PC-3 (cell line): ENCODE measurements around the gene ESR1. TPM values are rescaled to one million over a fixed set of nuclear protein-coding genes. Genes with fewer than 3 reads are reported as not detected.

Experiments used
- ATAC-seq: fragments of 200-7000 bp; cut with Tn5 transposase; 2 replicates; pipeline ENCODE4 v1.9.1; 2020; ENCODE audit warnings: mild to moderate bottlenecking, moderate library complexity
- BruUV-seq: library from RNA; stranded (reverse); fragments of 400-500 nt; replicated peaks from 2 replicates; lab custom pipeline; 2021; lab: Mats Ljungman, UMichigan
- CTCF ChIA-PET: fragments of 300-600 bp; sonication (Branson Sonifier 250); formaldehyde crosslinking; loops from one replicate; lab custom pipeline; 2022; ENCODE audit warnings: antibody characterized with exemption; lab: Charles Lee
- POLR2A ChIA-PET: fragments of 300-600 bp; sonication (Branson Sonifier 250); formaldehyde crosslinking; loops from one replicate; lab custom pipeline; 2022; ENCODE audit warnings: antibody characterized with exemption; ENCODE audit not compliant: unreplicated experiment; lab: Charles Lee
- DNase-seq: peaks from one replicate; pipeline ENCODE4 v3.0.0-alpha.2; 2015
- H2AFZ ChIP-seq: fragments of 300-600 bp; sonication (generic); 2 replicates; pipeline ENCODE4 v1.6.0; 2016; ENCODE audit warnings: antibody characterized with exemption, low read length
- H3F3A ChIP-seq: fragments of 300-600 bp; sonication (generic); one replicate; pipeline ENCODE4 v1.6.0; 2017; ENCODE audit warnings: antibody characterized with exemption, low read length, control low read depth, mild to moderate bottlenecking; ENCODE audit not compliant: unreplicated experiment
- H3K27ac ChIP-seq: fragments of 300-600 bp; sonication (generic); 2 replicates; pipeline ENCODE4 v1.5.1; 2016; ENCODE audit warnings: mild to moderate bottlenecking, low read length
- H3K27me3 ChIP-seq: fragments of 300-600 bp; sonication (generic); 2 replicates; pipeline ENCODE4 v1.6.1; 2016; ENCODE audit warnings: low read length, mixed read lengths
- H3K36me3 ChIP-seq: fragments of 300-600 bp; sonication (generic); 2 replicates; pipeline ENCODE4 v1.6.1; 2016; ENCODE audit warnings: low read depth, mixed run types, low read length, mixed read lengths
- H3K4me1 ChIP-seq: fragments of 300-600 bp; sonication (generic); 2 replicates; pipeline ENCODE4 v1.5.1; 2016; ENCODE audit warnings: low read length; ENCODE audit not compliant: insufficient read depth
- H3K4me2 ChIP-seq: fragments of 300-600 bp; sonication (generic); 2 replicates; pipeline ENCODE4 v1.6.0; 2016; ENCODE audit warnings: low read length
- H3K4me3 ChIP-seq: fragments of 300-600 bp; sonication (generic); 2 replicates; pipeline ENCODE4 v1.5.1; 2016; ENCODE audit warnings: mild to moderate bottlenecking, low read length, mixed read lengths
- H3K79me2 ChIP-seq: fragments of 300-600 bp; sonication (generic); 2 replicates; pipeline ENCODE4 v1.6.1; 2017; ENCODE audit warnings: low read length, mixed read lengths
- H3K9ac ChIP-seq: fragments of 300-600 bp; sonication (generic); 2 replicates; pipeline ENCODE4 v1.6.0; 2016; ENCODE audit warnings: mild to moderate bottlenecking, low read length
- H3K9me2 ChIP-seq: fragments of 300-600 bp; sonication (generic); replicated peaks from 2 replicates; pipeline ENCODE4 v1.6.1; 2016; ENCODE audit warnings: mixed run types, low read length, mixed read lengths
- H3K9me3 ChIP-seq: fragments of 300-600 bp; sonication (generic); 2 replicates; pipeline ENCODE4 v1.6.1; 2016; ENCODE audit warnings: low read length, mixed read lengths
- H4K20me1 ChIP-seq: fragments of 300-600 bp; sonication (generic); 2 replicates; pipeline ENCODE4 v1.6.1; 2016; ENCODE audit warnings: low read length, mixed read lengths
- EZH2 ChIP-seq: fragments of 300-600 bp; sonication (generic); IDR thresholded peaks from one replicate; pipeline ENCODE4 v1.6.1; 2017; ENCODE audit warnings: antibody characterized with exemption, mild to moderate bottlenecking, low read length; ENCODE audit not compliant: unreplicated experiment
- EZH2phosphoT487 ChIP-seq: fragments of 300-600 bp; sonication (generic); IDR thresholded peaks from 2 replicates; pipeline ENCODE4 v1.6.1; 2018; ENCODE audit warnings: mild to moderate bottlenecking, antibody characterized with exemption, low read length, borderline replicate concordance
- intact Hi-C: fragments of 100-400 bp; cut with micrococcal nuclease; formaldehyde crosslinking; loops from 2 replicates; pipeline ENCODE4 v1.9.0; 2023
- total RNA-seq: library from RNA; depleted of rRNA; stranded (reverse); fragments of >200 nt; gene quantifications from 2 replicates; pipeline ENCODE4 v1.2.3, GENCODE V29; 2014
- TF ChIP-seq, protein P1 (sequence below): fragments of 300-600 bp; sonication (generic); conservative IDR thresholded peaks from 2 replicates; pipeline ENCODE4 v1.5.1; 2017; ENCODE audit warnings: antibody characterized with exemption, low read depth, mild to moderate bottlenecking, low read length

Gene ESR1
- total RNA-seq, 1 experiment from 2014 or later = 5.9 TPM

DNA sequence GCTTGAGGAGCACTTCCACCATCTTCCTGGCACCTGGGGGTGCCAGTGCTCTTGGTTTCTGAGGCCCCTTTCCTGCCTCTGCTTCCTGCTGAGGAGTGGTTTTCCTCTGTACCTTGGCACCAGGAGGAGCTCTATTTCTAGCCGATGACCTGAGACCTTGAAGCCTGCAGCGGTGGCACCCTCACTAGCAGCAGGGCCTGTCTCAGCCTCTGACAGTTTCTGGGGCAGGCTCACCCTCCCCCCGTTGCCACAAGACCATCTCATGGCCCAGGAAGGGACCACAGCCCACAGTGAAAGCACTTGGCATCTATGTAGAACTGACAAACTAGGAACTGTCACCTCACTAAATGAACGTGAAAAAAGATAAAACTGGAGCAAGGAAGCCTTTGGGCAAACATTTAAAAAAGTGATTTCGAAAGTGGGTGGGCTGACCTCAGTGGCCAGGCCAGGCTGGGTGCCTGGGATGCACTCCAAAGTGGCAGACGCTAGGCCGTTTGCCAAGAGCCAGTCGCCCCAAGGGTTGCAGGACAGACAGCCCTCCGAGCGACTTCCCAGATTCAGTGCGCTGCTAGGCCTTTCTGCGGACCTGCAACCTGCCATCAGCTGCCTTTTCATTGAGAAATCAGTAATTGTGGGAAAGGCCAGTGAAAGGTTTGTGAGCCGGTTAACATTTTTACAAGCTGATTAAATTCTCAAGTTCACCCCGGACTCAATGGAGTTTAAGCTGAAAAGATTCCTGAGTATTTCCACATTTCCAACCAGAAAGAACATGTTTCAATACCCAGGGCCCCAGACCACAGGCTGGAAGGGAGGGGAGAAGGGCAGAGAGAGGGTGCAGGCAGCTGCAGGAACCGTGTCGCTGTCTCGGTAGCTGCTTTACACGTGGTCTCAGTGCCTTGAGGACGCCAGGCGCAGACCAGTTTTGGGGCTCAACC lies 303.7 kb downstream of the ESR1 start:
- H3K9me2 ChIP-seq = no peaks in the 10 kb centered on the region
- no peaks in the 10 kb centered on the region for H3K4me1 ChIP-seq
- DNase-seq (no peak), ATAC-seq (no peak)
- intact Hi-C loops = no loop called here
- TF ChIP-seq EZH2phosphoT487 (no peak), EZH2 (no peak)
- TF ChIP-seq, protein P1, sequence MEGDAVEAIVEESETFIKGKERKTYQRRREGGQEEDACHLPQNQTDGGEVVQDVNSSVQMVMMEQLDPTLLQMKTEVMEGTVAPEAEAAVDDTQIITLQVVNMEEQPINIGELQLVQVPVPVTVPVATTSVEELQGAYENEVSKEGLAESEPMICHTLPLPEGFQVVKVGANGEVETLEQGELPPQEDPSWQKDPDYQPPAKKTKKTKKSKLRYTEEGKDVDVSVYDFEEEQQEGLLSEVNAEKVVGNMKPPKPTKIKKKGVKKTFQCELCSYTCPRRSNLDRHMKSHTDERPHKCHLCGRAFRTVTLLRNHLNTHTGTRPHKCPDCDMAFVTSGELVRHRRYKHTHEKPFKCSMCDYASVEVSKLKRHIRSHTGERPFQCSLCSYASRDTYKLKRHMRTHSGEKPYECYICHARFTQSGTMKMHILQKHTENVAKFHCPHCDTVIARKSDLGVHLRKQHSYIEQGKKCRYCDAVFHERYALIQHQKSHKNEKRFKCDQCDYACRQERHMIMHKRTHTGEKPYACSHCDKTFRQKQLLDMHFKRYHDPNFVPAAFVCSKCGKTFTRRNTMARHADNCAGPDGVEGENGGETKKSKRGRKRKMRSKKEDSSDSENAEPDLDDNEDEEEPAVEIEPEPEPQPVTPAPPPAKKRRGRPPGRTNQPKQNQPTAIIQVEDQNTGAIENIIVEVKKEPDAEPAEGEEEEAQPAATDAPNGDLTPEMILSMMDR = no peak
- no peaks in the 10 kb centered on the region for H4K20me1 ChIP-seq
- H3K79me2 ChIP-seq = no peaks in the 10 kb centered on the region
- no peak overlapping the region for H3K4me2 ChIP-seq
- POLR2A ChIA-PET = no interaction called here
- H3K9ac ChIP-seq = no peak overlapping the region
- no peaks in the 10 kb centered on the region for H3K27me3 ChIP-seq
- H2AFZ ChIP-seq = no peak overlapping the region
- H3K9me3 ChIP-seq = no peaks in the 10 kb centered on the region
- no peak overlapping the region for H3K27ac ChIP-seq
- no peak overlapping the region for H3K4me3 ChIP-seq
- CTCF ChIA-PET = no interaction called here
- BruUV-seq = no TSS peak
- H3F3A ChIP-seq = no peaks in the 10 kb centered on the region
- H3K36me3 ChIP-seq = no peaks in the 10 kb centered on the region

DNA sequence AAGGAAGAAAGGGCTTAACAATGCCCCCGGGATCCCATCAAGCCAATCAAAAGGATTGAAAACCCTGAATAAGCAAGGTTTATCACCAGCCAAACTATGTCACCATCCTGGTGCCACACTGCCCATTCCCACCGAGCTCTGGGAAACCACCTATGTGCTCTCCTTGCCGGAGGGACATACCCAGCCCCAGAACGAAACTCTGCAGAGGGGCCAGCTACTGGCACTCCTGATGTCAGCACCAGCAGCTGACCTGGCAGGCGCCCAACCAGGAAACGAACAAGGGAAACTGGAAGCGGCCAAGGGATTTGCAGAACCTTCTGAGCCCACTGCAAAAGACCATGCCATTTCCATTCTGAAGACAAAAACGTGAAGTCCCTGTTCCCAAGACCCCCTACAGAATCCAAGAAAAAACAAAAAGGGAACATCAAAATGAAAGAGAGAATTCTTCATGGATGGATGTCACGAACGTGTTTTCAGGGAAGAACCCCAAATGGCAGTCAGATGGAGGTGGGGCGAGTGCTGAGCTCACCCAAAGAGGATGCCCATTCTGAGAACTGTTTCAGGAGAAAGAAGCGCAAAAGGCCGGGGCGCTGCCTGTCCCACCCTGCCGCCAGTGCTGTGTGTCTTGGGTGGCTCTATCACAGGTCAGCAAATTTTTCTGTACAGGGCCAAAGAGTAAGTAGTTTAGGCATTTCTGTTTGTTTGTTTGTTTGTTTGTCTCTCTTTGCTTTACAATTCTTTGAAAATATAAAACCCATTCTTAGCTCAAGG lies 305.2 kb downstream of the ESR1 start:
- Histone ChIP-seq H3K9me3 (no peaks in the 10 kb centered on the region), H3K9me2 (no peaks in the 10 kb centered on the region), H3K79me2 (no peaks in the 10 kb centered on the region), H3K36me3 (no peaks in the 10 kb centered on the region), H3K27ac (no peak overlapping the region), H3K4me2 (no peak overlapping the region), H3K9ac (no peak overlapping the region), H3K27me3 (no peaks in the 10 kb centered on the region), H4K20me1 (no peaks in the 10 kb centered on the region), H3K4me1 (no peaks in the 10 kb centered on the region), H3K4me3 (no peak overlapping the region), H3F3A (no peaks in the 10 kb centered on the region), H2AFZ (no peak overlapping the region)
- DNase-seq (no peak), ATAC-seq (no peak)
- ChIA-PET POLR2A (no interaction called here), CTCF (no interaction called here)
- TF ChIP-seq EZH2phosphoT487 (no peak), EZH2 (no peak)
- TF ChIP-seq, protein P1 = no peak
- no TSS peak for BruUV-seq
- intact Hi-C loops = no loop called here
